SU-DHL-6 (cell line): Measurements from ENCODE around the gene HLF.

ENCODE experiments used
- H2AFZ ChIP-seq: fragments of 200-600 bp; sonication (generic); 2 replicates; pipeline ENCODE4 v1.6.1; 2014; ENCODE audit warnings: low read depth, mild to moderate bottlenecking, moderate library complexity, mixed read lengths, antibody characterized with exemption, low read length; ENCODE audit not compliant: severe bottlenecking
- H3F3A ChIP-seq: fragments of 200-600 bp; shearing (Covaris generic); 2 replicates; pipeline ENCODE4 v1.6.0; 2016; ENCODE audit warnings: antibody characterized with exemption, mild to moderate bottlenecking; ENCODE audit not compliant: insufficient read depth
- H3K27ac ChIP-seq: fragments of 200-600 bp; sonication (generic); 2 replicates; pipeline ENCODE4 v1.5.1; 2016; ENCODE audit warnings: low read depth, mild to moderate bottlenecking, low read length, moderate library complexity, mixed read lengths
- H3K27me3 ChIP-seq: fragments of 200-600 bp; sonication (generic), shearing (Covaris generic); 2 replicates; pipeline ENCODE4 v1.6.0; 2014; ENCODE audit warnings: mild to moderate bottlenecking, low read length
- H3K36me3 ChIP-seq: fragments of 200-600 bp; sonication (generic); 2 replicates; pipeline ENCODE4 v1.6.1; 2014; ENCODE audit warnings: mild to moderate bottlenecking, low read length, mixed read lengths
- H3K4me2 ChIP-seq: fragments of 300-600, 200-600 bp; shearing (Covaris generic), sonication (generic); 2 replicates; pipeline ENCODE4 v1.6.0; 2014; ENCODE audit warnings: low read length, low read depth, mild to moderate bottlenecking; ENCODE audit not compliant: poor library complexity, severe bottlenecking
- H3K4me3 ChIP-seq: fragments of 200-600 bp; sonication (generic); 2 replicates; pipeline ENCODE4 v1.5.1; 2014; ENCODE audit warnings: antibody characterized with exemption, low read length, mild to moderate bottlenecking, mixed read lengths; ENCODE audit not compliant: insufficient read depth, poor library complexity, severe bottlenecking
- H3K79me2 ChIP-seq: fragments of 200-600 bp; sonication (generic); 2 replicates; pipeline ENCODE4 v1.6.1; 2014; ENCODE audit warnings: mild to moderate bottlenecking, low read length, moderate library complexity; ENCODE audit not compliant: insufficient read depth
- H3K9ac ChIP-seq: fragments of 200-600 bp; sonication (generic); 2 replicates; pipeline ENCODE4 v1.7.0; 2014; ENCODE audit warnings: mild to moderate bottlenecking, low read length
- H3K9me2 ChIP-seq: fragments of 200-600 bp; sonication (generic); replicated peaks from 2 replicates; pipeline ENCODE4 v1.6.1; 2014; ENCODE audit warnings: low read length; ENCODE audit not compliant: insufficient read depth
- H3K9me3 ChIP-seq: fragments of 200-600 bp; sonication (generic); 2 replicates; pipeline ENCODE4 v1.6.1; 2014; ENCODE audit warnings: low read length, mixed read lengths; ENCODE audit not compliant: insufficient read depth
- H4K20me1 ChIP-seq: fragments of 200-600 bp; sonication (generic); 2 replicates; pipeline ENCODE4 v1.6.1; 2014; ENCODE audit warnings: low read depth, mild to moderate bottlenecking, antibody characterized with exemption, low read length, moderate library complexity, mixed read lengths
- EZH2phosphoT487 ChIP-seq: fragments of 200-600 bp; sonication (generic), shearing (Covaris generic); conservative IDR thresholded peaks from 2 replicates; pipeline ENCODE4 v1.6.1; 2018; ENCODE audit warnings: mild to moderate bottlenecking, antibody characterized with exemption, low read length, moderate library complexity, mixed read lengths
- TF ChIP-seq, protein P1 (sequence below): fragments of 200-600 bp; sonication (generic); IDR thresholded peaks from one replicate; pipeline ENCODE4 v1.5.1; 2017; ENCODE audit warnings: antibody characterized with exemption, mild to moderate bottlenecking, low read length, moderate library complexity; ENCODE audit not compliant: insufficient read depth, poor library complexity, severe bottlenecking

HLF gene

DNA sequence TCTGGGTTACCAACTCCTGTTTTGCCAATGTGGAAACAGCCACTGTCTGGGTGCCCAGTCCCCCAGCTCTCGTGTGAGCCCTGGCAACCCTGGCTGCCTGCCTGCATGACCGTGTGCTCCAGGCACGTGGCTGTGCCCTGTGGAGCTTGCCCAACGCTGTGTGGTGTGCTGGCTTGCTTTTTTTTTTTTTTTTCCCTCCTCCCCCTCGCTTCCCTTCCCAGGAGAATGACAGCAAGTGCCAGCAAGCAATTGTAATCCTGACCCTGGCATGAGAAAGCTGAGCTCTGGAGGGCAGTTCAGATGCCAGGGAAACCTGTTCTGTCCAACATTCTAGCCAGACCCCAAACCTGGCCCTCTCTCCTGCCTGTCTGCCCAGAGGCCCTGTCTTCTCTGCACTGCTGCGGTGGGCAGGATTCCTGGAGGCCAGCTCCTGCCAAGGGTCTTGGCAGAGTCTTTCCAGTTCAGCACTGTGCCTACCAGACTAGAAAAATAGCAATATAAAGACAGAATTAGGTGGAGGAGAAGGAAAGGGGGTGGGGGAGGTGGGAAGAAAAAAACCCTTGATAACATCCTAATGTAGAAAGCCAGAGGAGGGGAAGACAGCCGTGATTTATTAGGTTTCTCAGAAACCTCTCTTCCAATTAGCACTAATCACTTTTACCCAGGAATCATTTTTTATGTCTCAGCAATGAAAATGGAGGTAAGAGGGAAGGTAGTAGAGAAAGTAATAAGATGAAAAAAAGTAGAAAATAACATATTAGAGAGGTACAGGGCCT lies 9.0 kb downstream of the HLF start:
- no peaks in the 10 kb centered on the region for H3K9me2 ChIP-seq
- no peak overlapping the region for H3K4me2 ChIP-seq
- no peak overlapping the region for H2AFZ ChIP-seq
- H3K9me3 ChIP-seq, result no peaks in the 10 kb centered on the region
- no peaks in the 10 kb centered on the region for H3K79me2 ChIP-seq
- H3K4me3 ChIP-seq, result no peak overlapping the region
- no peaks in the 10 kb centered on the region for H3K36me3 ChIP-seq
- no peaks in the 10 kb centered on the region for H3K27me3 ChIP-seq
- H3K9ac ChIP-seq, result no peak overlapping the region
- H4K20me1 ChIP-seq, result no peaks in the 10 kb centered on the region
- H3K27ac ChIP-seq, result no peak overlapping the region
- TF ChIP-seq, protein P1, sequence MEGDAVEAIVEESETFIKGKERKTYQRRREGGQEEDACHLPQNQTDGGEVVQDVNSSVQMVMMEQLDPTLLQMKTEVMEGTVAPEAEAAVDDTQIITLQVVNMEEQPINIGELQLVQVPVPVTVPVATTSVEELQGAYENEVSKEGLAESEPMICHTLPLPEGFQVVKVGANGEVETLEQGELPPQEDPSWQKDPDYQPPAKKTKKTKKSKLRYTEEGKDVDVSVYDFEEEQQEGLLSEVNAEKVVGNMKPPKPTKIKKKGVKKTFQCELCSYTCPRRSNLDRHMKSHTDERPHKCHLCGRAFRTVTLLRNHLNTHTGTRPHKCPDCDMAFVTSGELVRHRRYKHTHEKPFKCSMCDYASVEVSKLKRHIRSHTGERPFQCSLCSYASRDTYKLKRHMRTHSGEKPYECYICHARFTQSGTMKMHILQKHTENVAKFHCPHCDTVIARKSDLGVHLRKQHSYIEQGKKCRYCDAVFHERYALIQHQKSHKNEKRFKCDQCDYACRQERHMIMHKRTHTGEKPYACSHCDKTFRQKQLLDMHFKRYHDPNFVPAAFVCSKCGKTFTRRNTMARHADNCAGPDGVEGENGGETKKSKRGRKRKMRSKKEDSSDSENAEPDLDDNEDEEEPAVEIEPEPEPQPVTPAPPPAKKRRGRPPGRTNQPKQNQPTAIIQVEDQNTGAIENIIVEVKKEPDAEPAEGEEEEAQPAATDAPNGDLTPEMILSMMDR, result no peak
- TF ChIP-seq EZH2phosphoT487, result no peak
- H3F3A ChIP-seq, result no peaks in the 10 kb centered on the region

DNA sequence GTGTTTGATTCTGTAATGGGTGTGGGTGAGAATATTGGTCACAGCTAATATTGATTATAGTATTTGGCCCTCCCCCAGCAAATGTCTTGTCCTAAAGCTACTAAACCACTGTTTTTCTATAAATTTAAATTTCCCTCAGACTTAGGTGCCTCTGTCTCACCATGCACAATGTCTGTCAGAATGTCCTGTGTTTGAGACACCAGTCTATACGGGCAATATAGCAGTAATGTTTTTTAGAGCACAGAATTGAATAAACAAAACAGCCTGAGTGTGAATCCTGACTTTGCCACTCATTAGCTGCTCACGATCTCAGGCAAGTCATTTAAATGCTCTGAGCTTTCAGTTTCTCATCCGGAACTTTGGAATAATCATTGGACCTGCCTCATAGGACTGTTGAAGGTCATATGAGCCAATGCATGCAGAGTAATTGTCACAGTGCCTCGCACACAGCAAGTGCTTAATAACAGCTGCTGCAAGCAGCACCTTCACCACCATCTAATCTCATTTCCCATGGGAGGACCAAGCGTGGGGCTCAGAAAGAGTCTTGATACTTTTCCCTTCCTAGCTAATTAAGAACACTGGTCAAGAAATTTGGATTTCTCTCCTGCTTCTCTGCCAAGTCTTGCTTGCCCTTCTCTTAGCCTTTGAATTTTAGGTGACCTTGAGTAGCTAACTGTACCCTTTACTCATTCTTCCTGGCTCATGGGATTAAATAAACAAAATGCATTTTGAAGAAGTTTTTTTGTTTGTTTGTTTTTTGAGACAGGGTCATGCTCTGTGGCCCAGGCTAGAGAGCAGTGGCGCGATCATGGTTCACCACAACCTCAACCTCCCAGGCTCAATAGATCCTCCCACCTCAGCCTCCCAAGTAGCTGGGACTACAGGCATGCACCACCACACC lies 9.8 kb downstream of the HLF start:
- H3K79me2 ChIP-seq, result no peaks in the 10 kb centered on the region
- TF ChIP-seq, protein P1, result no peak
- no peak for TF ChIP-seq EZH2phosphoT487
- no peaks in the 10 kb centered on the region for H3K9me3 ChIP-seq
- H2AFZ ChIP-seq, result no peak overlapping the region
- no peak overlapping the region for H3K27ac ChIP-seq
- no peaks in the 10 kb centered on the region for H3K27me3 ChIP-seq
- no peak overlapping the region for H3K9ac ChIP-seq
- no peaks in the 10 kb centered on the region for H3K9me2 ChIP-seq
- no peak overlapping the region for H3K4me2 ChIP-seq
- no peaks in the 10 kb centered on the region for H3F3A ChIP-seq
- no peaks in the 10 kb centered on the region for H3K36me3 ChIP-seq
- no peak overlapping the region for H3K4me3 ChIP-seq
- no peaks in the 10 kb centered on the region for H4K20me1 ChIP-seq

DNA sequence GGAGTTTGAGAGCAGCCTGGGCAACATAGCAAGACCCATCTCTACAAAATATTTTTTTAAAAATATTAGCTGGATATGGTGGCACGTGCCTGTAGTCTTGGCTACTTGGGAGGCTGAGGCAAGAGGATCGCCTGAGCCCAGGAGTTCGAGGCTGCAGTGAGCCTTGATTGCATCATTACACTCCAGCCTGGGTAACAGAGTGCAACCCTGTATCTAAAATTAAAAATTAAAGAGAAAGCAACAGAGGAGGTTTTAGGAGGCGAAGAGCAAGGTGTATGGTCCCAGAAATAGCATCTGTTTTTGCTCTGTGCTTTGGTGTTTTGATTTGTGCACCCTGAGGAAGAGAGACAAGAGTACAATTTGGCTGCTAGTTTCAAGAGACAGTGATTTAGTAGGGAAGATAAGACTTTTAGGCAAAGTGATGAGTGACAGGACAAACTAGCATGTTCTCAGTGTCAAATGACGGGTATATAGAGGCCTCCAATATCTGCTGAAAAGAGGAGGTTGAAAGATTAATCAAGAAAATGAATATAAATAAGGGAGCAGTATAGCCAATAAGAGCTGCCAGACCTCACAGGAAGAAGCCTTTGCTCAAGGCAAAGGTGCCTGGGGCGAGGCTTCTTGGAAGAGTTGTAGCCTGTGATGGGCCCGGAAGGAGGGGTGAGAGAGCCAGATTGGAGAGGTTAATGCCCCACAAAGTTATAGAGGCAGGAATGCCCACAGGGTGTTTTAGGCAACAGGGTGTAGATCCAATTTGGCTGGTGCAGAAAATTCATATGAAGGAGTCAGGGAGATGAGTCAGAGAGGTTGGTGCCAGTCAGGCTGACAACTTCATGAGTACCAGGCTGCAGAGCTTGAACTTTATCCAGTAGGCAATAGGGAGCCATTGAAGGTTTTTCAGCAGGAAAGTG lies 11.4 kb downstream of the HLF start:
- Histone ChIP-seq H3K4me3 (no peak overlapping the region), H3K9me3 (no peaks in the 10 kb centered on the region), H3K79me2 (no peaks in the 10 kb centered on the region), H3K4me2 (no peak overlapping the region), H3K27ac (no peak overlapping the region), H3K9ac (no peak overlapping the region), H4K20me1 (no peaks in the 10 kb centered on the region), H3K36me3 (no peaks in the 10 kb centered on the region), H3F3A (no peaks in the 10 kb centered on the region), H3K9me2 (no peaks in the 10 kb centered on the region), H3K27me3 (no peaks in the 10 kb centered on the region), H2AFZ (no peak overlapping the region)
- TF ChIP-seq, protein P1, result no peak
- no peak for TF ChIP-seq EZH2phosphoT487
